ENCODE results near the gene KCTD12. TPM values are rescaled to one million over a fixed set of nuclear protein-coding genes. Genes with fewer than 3 reads are reported as not detected.

KCTD12 gene
- total RNA-seq, 1 experiment from 2014 or later = 6.7 TPM

- H3K36me3 Mint-ChIP-seq = no peaks in the 10 kb centered on the region; the same call in 1 of the 2 replicates
- TF ChIP-seq ZNF396 (CRISPR knock-in tag; IDR thresholded peaks at IDR 0.05; ENCODE audit: borderline replicate concordance) (no peak), ZBTB21 (CRISPR knock-in tag; IDR thresholded peaks at IDR 0.05; ENCODE audit: borderline replicate concordance) (no peak), CBFB (CRISPR knock-in tag; IDR thresholded peaks at IDR 0.05; ENCODE audit: low read depth) (no peak), ATF2 (CRISPR knock-in tag; IDR thresholded peaks at IDR 0.05; ENCODE audit: borderline replicate concordance, low read depth) (no peak), CDX4 (CRISPR knock-in tag; IDR thresholded peaks at IDR 0.05; ENCODE audit: borderline replicate concordance) (no peak), ATF6 (CRISPR knock-in tag; IDR thresholded peaks at IDR 0.05) (no peak), FOXP1 (CRISPR knock-in tag; IDR thresholded peaks at IDR 0.05; ENCODE audit: borderline replicate concordance) (no peak)
- no peaks in the 10 kb centered on the region for H3K27me3 Mint-ChIP-seq (ENCODE audit: low read depth)
- ATAC-seq = no peak
- H3K9me3 Mint-ChIP-seq = peaks cover 31% of the 10 kb centered on the region
- ChIA-PET POLR2A (no interaction called here), CTCF (interaction anchor here (1.0 kb wide), 1 partner anchor 63 kb away, joined by 3 read pairs; no protein-coding TSS in a partner anchor)
- no peak for DNase-seq (ENCODE audit: low spot score)
- H3K4me1 Mint-ChIP-seq = no peaks in the 10 kb centered on the region
- no peak overlapping the region for H3K27ac Mint-ChIP-seq
- H3K4me3 Mint-ChIP-seq = no peak overlapping the region
Measured at GRCh38 chr13:76917095-76917494, 30.9 kb upstream of the KCTD12 start.

- Mint-ChIP-seq H3K4me3 (no peak overlapping the region), H3K9me3 (peaks cover 15% of the 10 kb centered on the region), H3K27ac (no peak overlapping the region), H3K36me3 (no peaks in the 10 kb centered on the region; the same call in 1 of the 2 replicates), H3K27me3 (ENCODE audit: low read depth) (no peaks in the 10 kb centered on the region), H3K4me1 (no peaks in the 10 kb centered on the region)
- CTCF ChIA-PET = no interaction called here
- ATAC-seq = no peak
- TF ChIP-seq ATF2 (CRISPR knock-in tag; IDR thresholded peaks at IDR 0.05; ENCODE audit: borderline replicate concordance, low read depth) (no peak), ESRRA (CRISPR knock-in tag; IDR thresholded peaks at IDR 0.05; ENCODE audit: borderline replicate concordance) (no peak), HMGA2 (CRISPR knock-in tag; IDR thresholded peaks at IDR 0.05) (no peak), RELA (CRISPR knock-in tag; IDR thresholded peaks at IDR 0.05; ENCODE audit: borderline replicate concordance) (no peak), NR1H2 (CRISPR knock-in tag; IDR thresholded peaks at IDR 0.05) (no peak), TEAD1 (CRISPR knock-in tag; IDR thresholded peaks at IDR 0.05) (no peak), ZNF425 (CRISPR knock-in tag; conservative IDR thresholded peaks at IDR 0.05) (no peak), ZBTB21 (CRISPR knock-in tag; IDR thresholded peaks at IDR 0.05; ENCODE audit: borderline replicate concordance) (no peak)
- no peak for DNase-seq (ENCODE audit: low spot score)
- POLR2A ChIA-PET = no interaction called here
Measured at GRCh38 chr13:76913898-76914297, 27.7 kb upstream of the KCTD12 start.

GRCh38 chr13:76912476-76912875 is 26.3 kb upstream of the KCTD12 start:
- ATAC-seq = no peak
- POLR2A ChIA-PET = no interaction called here
- Mint-ChIP-seq H3K36me3 (no peaks in the 10 kb centered on the region), H3K27ac (no peak overlapping the region), H3K9me3 (peaks cover 6% of the 10 kb centered on the region; the same call in 1 of the 2 replicates), H3K4me1 (no peaks in the 10 kb centered on the region), H3K27me3 (ENCODE audit: low read depth) (no peaks in the 10 kb centered on the region), H3K4me3 (no peak overlapping the region)
- CTCF ChIA-PET = no interaction called here
- DNase-seq (ENCODE audit: low spot score) = no peak
- TF ChIP-seq ZNF425 (CRISPR knock-in tag; conservative IDR thresholded peaks at IDR 0.05) (no peak), PRDM15 (CRISPR knock-in tag; IDR thresholded peaks at IDR 0.05) (no peak), ERG (CRISPR knock-in tag; IDR thresholded peaks at IDR 0.05) (no peak)

Data from WTC11 (cell line).